NCI-H2171 treated with DMSO at 0.1 percent for 48 hours (cell line): ENCODE results near the gene HYAL1.

Experiments
- DNase-seq: peaks from one replicate; lab custom pipeline; 2025; lab: John Stamatoyannopoulos, UW

The HYAL1 gene

DNA sequence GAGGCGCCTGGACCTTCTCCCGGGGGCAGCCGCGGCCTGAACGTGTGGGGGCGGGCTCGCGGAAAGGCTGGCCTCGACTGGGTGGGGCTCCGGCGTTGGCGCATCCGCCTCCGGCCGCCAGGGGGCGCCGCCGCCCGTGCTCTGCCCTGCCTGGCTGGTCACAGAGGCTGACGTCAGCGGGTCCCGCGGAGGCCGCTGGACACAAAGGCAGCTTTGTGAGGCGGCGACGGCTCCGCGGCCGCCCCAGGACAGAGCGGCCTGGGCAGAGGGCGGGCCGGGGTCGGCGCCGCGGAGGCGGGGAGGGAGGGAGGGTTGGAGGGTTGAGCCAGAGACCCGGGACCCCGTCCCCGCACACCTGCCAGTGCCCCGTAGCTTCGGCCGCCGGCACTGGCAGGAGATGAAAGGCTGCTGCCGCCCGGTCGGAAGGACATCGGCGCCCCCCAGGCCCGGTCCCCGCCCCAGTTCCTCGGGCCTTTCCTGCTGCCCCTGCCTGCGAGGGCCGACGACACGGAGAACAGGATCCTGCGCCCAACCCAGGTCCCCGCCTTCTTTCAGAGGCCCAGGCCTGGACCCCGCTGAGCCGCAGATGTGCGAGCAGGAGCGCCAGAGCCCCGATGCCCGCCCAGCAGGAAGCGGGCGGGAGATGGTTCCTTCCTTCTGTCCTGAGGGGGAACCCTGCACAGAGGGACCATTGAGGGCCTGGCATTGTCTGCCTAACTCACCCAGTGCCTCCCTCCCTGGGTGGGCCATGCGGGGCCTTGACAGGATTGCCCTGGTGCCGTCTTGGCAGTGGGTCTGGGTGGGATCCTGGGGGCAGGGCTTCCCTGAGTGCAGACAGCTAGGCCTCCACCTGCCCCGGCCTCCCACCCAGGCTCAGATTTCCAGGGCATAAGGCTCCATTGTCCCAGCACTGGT is 43.1 kb downstream of the HYAL1 start:
- peak; percentile 53 for DNase-seq

DNA sequence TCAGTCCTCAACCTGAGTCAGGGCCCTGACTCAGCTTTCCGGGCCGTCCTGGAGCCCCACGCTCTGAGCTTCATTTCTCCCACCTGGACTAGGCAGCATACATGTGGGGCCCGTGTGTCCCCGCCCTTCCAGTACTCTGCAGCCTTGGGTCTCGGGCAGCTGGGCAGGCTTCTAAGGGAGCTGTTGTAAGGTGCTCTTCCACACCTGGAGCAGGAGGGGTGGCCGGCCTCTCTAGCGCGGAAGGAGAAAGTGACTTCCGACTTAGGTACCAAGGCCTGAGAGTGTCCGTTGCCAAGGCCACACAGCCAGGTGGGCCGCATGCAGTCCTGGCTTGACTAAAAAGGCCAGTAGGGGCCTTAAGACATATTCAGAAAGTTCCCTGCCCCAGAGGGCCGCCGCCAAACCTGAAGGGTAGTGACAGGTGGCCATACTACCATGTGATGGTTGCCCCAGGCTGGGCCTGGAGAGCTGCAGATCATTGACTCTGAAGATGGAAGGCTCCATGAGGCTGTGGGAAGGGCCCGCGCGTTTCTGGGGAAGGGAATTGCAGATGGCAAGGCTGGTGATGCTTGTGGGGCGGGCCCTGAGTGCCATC is 43.8 kb downstream of the HYAL1 start:
- DNase-seq, result peak; percentile 7

DNA sequence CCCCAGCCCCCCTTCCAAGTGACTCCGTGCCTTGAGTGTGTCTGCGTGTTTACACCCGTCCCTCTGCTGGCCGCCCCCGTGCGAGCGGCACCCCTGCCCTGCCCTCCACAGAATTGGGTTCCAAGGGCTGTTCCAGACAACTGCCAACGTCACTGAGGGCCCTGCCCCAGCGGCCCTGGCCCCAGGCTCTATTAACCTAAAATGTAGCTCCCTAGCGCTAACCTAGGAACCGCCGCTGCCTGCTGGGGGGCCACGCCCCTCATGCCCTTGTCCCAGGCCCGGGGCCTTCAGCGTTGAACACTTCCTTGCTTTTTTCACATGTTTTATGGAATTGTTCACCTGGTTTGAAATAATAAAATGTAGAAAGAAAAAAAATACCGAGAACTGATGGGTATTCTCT is 44.4 kb downstream of the HYAL1 start:
- no peak for DNase-seq

DNA sequence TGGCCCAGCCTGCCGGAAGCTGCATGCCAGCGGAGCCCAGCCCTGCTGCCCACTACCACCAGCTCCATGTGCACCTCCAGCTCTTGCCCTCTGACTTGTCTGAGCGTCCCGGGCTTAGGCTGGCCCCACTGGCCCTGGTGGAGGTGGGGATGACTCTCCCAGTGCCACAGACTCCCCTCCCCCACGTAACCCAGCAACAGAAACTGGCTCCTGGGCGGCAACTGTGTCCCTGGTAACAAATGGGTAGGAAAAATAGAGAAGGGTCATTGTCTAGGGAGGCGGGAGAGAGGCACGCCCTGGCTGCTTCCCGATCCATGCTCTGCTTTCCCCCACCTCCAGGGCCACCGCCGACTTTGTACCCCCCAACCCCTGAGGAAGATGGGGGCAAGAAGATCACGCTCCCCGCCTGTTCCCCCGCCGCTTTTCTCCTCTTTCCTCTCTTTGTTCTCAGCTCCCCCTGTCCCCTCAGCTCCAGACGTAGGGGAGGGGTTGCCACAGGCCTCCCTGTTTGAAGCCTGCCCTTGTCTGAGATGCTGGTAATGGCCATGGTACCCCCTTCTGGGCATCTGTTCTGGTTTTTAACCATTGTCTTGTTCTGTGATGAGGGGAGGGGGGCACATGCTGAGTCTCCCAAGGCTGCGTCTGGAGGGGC is 45.2 kb downstream of the HYAL1 start:
- no peak for DNase-seq

DNA sequence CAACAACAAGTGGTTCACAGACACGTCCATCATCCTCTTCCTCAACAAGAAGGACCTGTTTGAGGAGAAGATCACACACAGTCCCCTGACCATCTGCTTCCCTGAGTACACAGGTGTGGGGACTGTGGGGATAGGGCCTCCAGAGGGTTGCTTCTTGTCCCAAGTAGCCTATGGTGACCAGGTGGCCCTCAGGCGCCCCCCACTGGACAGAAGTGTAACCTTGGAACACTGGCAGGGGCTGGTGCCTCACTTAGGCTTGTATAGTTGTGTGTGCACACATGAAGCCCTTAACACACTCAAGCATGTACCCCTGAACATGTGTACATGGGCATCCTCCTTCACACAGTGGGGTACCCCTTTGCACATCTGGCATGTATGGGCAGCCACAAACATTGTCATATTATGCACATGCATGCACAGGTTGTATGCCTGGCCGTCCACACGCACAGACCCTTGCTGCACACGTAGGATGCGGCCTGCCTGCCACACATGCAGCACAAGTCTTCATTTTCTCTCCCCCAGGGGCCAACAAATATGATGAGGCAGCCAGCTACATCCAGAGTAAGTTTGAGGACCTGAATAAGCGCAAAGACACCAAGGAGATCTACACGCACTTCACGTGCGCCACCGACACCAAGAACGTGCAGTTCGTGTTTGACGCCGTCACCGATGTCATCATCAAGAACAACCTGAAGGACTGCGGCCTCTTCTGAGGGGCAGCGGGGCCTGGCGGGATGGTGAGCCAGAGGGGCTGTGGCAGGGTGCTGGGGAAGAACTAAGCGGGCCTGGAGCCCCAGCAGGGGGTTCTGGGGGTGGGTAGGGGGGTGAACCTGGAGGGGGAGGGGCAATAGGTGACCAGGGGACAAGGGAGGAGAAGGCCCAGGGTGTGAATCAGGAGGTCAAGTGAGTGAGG is 46.1 kb downstream of the HYAL1 start:
- DNase-seq, result no peak

DNA sequence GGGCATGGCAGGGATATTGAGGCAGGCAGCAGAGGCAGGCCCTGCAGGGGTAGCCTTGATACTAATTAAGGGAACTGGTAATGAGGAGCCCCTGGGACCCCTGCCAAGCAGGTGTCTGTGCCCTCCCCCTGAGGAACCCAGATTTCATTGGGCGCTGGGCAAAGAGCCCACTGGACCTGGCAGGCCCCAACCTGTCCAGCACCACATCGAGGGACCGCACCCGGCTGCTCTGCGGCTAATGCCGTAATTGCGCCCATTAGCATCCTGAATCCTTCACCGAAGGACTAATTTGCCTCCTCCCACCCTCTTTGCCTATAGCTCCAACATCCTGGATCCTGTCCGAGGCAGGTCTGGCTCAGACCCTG is 48.1 kb downstream of the HYAL1 start:
- DNase-seq, result no peak

DNA sequence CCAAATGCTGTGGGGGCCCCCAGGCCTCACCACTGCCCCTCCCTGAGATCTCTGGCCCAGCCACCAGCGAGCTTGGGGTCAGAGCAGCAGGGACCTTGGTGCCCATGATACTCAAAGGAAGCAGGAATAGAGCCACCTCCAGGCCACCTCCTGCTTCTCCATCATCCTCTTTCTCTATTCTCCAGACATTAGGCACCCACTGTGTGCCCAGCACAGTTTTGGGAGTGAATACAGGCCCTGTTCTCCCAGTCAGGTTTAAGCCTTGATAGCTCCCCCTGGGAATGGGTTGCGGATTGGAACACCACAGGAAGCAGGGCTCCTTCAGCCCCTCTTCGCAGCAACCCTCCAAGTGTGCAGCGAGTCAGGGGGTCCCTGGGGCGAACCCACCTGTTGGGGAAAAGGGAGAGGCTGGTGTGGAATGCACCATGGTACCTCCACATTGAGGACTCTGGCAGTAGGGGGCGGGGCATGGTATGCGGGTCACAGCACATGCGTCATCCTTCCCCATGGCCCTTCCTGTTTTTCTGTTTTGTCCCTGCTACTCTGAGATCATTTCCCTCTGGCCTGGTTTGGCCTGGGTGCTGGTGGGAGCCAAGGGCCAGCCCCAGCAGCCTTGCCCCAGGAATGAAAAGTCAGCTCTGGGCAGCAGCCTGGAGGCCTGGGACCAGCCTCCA is 48.7 kb downstream of the HYAL1 start:
- DNase-seq, result no peak

DNA sequence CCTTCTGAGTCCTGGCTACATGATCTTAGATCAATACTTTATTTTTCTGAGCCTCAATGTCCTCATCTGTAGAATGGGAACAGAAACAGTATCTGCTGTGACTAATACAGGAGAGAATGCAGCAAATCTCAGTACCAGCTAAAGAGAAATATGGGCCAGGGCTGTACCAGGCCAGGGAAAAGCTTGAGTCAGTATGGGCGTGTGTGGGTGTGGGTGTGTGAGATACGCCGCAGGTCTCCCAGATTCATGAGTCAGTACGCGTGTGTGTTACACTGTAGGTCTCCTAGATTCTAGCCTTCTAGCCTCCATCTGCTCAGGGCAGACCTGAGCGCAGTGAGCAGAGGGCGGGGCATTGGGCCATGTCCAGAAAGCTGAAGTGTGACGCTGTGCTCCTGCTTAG is 52.2 kb downstream of the HYAL1 start:
- no peak for DNase-seq

DNA sequence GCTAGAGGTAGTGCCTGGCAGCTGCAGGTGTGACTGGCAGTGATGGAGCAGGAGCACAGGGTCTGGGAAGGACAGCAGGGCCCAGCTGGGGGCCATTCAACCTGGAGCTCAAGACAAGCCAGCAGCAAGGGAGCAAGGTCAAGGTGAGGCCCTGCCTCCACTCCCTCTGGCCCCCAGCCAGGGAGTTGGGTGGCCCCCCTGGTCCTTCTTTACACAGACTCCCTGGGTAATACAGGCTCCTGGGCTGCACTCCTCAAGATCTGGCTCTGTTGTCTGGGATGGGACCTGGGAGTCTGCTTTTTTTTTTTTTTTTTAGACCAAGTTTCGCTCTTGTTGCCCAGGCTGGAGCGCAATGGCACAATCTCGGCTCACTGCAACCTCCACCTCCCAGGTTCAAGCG is 52.9 kb downstream of the HYAL1 start:
- DNase-seq, result no peak
